ENCODE data around the gene GPR137B. TPM values are rescaled to one million over a fixed set of nuclear protein-coding genes. Genes with fewer than 3 reads are reported as not detected.

Gene GPR137B
- total RNA-seq, 1 experiment from 2014 or later: 11.4 TPM

GRCh38 chr1:236122176-236122575, 20.2 kb upstream of the GPR137B start:
- TF ChIP-seq ELF1 (IDR thresholded peaks at IDR 0.05; ENCODE audit: borderline replicate concordance, low read depth) (no peak), POLR2AphosphoS5 (IDR thresholded peaks at IDR 0.05; ENCODE audit: low read depth, low read length) (no peak), EGR1 (IDR thresholded peaks at IDR 0.05; ENCODE audit: low read depth) (no peak)
- Histone ChIP-seq H3K9me2 (ENCODE audit: insufficient read depth) (no peaks in the 10 kb centered on the region), H3K79me2 (ENCODE audit: insufficient read depth, low read length) (no peaks in the 10 kb centered on the region), H3K36me3 (ENCODE audit: control insufficient read depth in 1 of 2, insufficient read depth in 2 of 2, low read length in 2 of 2) (no peaks in the 10 kb centered on the region), H3K27ac (ENCODE audit: low read depth, low read length) (no peak overlapping the region), H4K20me1 (ENCODE audit: insufficient read depth) (no peaks in the 10 kb centered on the region), H3K9me3 (ENCODE audit: control insufficient read depth in 1 of 2, insufficient read depth in 1 of 2, low read depth in 1 of 2, low read length in 2 of 2) (no peaks in the 10 kb centered on the region), H2AFZ (ENCODE audit: low read depth, low read length, poor library complexity, severe bottlenecking) (no peak overlapping the region), H3K4me2 (ENCODE audit: low read length) (no peak overlapping the region), H3K27me3 (ENCODE audit: insufficient read depth, low read length) (no peaks in the 10 kb centered on the region), H3K4me3 (replicated peaks in 1 of 2; ENCODE audit: low read depth in 1 of 2, low read length in 2 of 2) (no peak overlapping the region), H3K4me1 (ENCODE audit: control insufficient read depth in 1 of 2, insufficient read depth in 2 of 2, low read length in 2 of 2) (no peaks in the 10 kb centered on the region), H3K9ac (ENCODE audit: low read length) (no peak overlapping the region)
- CTCF ChIA-PET: no interaction called here
- RAD21 ChIA-PET (ENCODE audit: low non-redundant PET in 1 of 2, low total read pairs in 2 of 2, uncharacterized antibody in 2 of 2, unreplicated experiment in 2 of 2): no interaction called here
- DNase-seq (ENCODE audit: low read depth, low spot score) (no peak), ATAC-seq (no peak)
- intact Hi-C loops (cut with micrococcal nuclease): no loop called here
- BruUV-seq (replicated peaks): no TSS peak
- POLR2A ChIA-PET: no interaction called here

GRCh38 chr1:236123563-236123962, 18.8 kb upstream of the GPR137B start:
- no peak for TF ChIP-seq POLR2AphosphoS5 (IDR thresholded peaks at IDR 0.05; ENCODE audit: low read depth, low read length)
- TF ChIP-seq ATF3 (IDR thresholded peaks at IDR 0.05): no peak
- no peak for TF ChIP-seq RAD21 (IDR thresholded peaks at IDR 0.05; ENCODE audit: low read depth)
- no peak for TF ChIP-seq YY1 (IDR thresholded peaks at IDR 0.05; ENCODE audit: extremely low read depth, insufficient replicate concordance, low read depth, low read length)
- no peak for TF ChIP-seq REST (IDR thresholded peaks at IDR 0.05; ENCODE audit: low read depth)
- TF ChIP-seq CEBPB (IDR thresholded peaks at IDR 0.05; ENCODE audit: low read depth): no peak
- no peak for TF ChIP-seq SRF (IDR thresholded peaks at IDR 0.05; ENCODE audit: low read depth)
- ChIA-PET RAD21 (ENCODE audit: low non-redundant PET in 1 of 2, low total read pairs in 2 of 2, uncharacterized antibody in 2 of 2, unreplicated experiment in 2 of 2) (no interaction called here), POLR2A (no interaction called here)

More at GRCh38 chr1:236123563-236123962, 18.8 kb upstream of the GPR137B start:
- no peak overlapping the region for H3K27ac ChIP-seq (ENCODE audit: low read depth, low read length)
- H3K9me3 ChIP-seq (ENCODE audit: control insufficient read depth in 1 of 2, insufficient read depth in 1 of 2, low read depth in 1 of 2, low read length in 2 of 2): no peaks in the 10 kb centered on the region
- H3K27me3 ChIP-seq (ENCODE audit: insufficient read depth, low read length): no peaks in the 10 kb centered on the region
- DNase-seq (ENCODE audit: low read depth, low spot score) (no peak), ATAC-seq (no peak)
- no peak overlapping the region for H3K4me3 ChIP-seq (replicated peaks in 1 of 2; ENCODE audit: low read depth in 1 of 2, low read length in 2 of 2)
- intact Hi-C loops (cut with micrococcal nuclease): no loop called here
- no peaks in the 10 kb centered on the region for H3K36me3 ChIP-seq (ENCODE audit: control insufficient read depth in 1 of 2, insufficient read depth in 2 of 2, low read length in 2 of 2)
- no peak overlapping the region for H3K4me2 ChIP-seq (ENCODE audit: low read length)
- CTCF ChIA-PET: interaction anchor here (1.1 kb wide), 1 partner anchor 14 kb away, joined by 3 read pairs; no protein-coding TSS in a partner anchor
- H3K79me2 ChIP-seq (ENCODE audit: insufficient read depth, low read length): no peaks in the 10 kb centered on the region
- no peaks in the 10 kb centered on the region for H4K20me1 ChIP-seq (ENCODE audit: insufficient read depth)
- no TSS peak for BruUV-seq (replicated peaks)
- no peak overlapping the region for H3K9ac ChIP-seq (ENCODE audit: low read length)
- H2AFZ ChIP-seq (ENCODE audit: low read depth, low read length, poor library complexity, severe bottlenecking): no peak overlapping the region
- H3K4me1 ChIP-seq (ENCODE audit: control insufficient read depth in 1 of 2, insufficient read depth in 2 of 2, low read length in 2 of 2): no peaks in the 10 kb centered on the region
- no peaks in the 10 kb centered on the region for H3K9me2 ChIP-seq (ENCODE audit: insufficient read depth)

All from HCT116 (cell line).